Hematopoietic multipotent progenitor cell treated with erythropoietin and hydrocortisone succinate and interleukin-3 and kit ligand, for 17 days (in vitro differentiated cells): ENCODE data around the gene AUTS2.

Experiments used
- DNase-seq: peaks from one replicate; pipeline ENCODE4 v3.0.0-alpha.2; 2015; ENCODE audit warnings: low spot score

Gene AUTS2

DNA sequence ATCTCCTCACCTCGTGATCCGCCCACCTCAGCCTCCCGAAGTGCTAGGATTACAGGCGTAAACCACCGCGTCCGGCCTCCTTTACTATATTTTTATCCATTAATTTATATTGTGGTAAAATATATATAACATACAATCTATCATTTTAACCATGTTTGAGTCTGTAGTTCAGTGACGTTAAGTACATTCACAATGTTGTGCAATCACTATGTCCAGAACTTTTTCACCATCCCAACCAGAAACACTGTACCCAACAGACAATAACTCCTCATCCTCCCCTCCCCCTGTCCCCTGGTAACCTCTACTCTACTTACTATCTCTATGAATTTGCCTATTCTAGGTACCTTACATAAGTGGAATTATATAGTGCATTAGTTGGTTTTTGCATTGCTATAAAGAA lies 1236.1 kb downstream of the AUTS2 start:
- DNase-seq: no peak

DNA sequence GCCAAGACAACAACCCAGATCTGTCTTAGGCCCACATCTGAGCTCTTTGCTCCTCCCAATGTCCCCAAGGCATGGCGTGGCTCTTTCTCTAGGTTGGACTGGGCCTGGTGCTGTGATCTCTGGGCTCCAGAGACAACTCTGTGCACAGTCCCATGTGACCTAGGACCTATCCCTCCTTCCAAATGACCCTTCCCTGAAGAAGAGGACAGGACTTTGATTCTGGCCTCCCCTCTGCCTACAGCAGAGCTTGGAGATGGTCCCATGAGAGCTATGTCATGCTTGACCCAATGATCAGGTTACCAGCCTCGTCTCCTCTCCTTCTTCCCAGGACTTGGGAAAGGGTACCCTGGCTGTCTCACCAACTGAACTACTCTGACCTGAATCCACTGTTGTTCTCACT lies 1237.4 kb downstream of the AUTS2 start:
- no peak for DNase-seq

DNA sequence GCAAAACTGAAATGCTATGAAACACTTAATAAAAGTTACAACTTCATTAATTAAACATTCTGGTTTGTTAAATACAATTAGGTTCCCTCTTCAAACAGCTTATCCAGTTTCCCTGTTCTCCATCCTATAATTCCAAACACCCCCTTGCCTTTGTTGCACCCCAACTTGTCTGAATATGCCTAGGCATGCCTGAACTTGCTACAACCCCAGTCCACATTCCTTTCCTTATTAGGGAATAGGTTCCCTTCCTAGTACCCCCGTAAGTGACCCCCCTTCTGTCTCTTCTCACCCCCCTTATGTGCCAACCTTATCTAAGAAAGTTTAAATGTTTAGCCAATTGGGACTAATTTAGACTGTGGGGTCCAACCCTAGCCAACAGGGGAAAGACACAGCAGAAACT lies 1238.0 kb downstream of the AUTS2 start:
- no peak for DNase-seq

DNA sequence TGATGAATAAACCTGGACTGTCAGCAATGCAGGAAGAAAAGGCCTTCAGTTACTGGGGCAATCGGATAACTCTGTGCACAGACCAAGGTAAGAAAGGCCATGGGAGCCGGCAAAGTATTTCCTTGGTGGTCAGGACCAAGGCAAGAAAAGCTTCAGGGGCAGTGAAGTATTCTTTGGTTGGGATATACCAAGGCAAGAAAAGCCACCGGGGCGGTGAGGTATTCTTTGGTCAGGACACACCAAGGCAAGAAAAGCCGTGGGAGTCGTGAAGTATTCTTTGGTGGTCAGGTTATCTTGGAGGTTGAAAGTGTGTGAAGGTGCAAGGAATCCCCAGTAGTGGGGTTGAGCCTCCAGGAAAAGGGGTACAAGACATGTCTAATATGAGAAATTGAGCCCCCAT lies 1238.7 kb downstream of the AUTS2 start:
- DNase-seq: no peak

DNA sequence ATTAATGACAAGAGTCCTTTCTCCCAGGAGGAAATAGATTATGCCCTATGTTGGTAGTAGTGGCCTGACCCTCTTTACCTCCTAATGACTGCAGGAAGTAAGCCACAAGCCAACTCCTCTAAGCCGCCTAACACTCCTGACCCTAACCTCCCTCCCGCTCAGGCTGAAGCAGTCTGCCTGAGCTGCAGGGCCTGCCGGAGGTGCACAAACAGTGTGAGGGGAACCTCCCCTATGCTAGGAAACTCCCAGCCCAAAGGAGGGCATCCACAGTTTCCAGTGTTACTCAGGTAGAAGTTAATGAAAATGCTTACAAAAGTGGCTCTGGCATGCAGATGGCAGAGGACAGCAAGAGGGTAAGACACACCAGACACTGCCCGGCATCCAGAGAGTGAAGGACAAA lies 1239.3 kb downstream of the AUTS2 start:
- DNase-seq: no peak

DNA sequence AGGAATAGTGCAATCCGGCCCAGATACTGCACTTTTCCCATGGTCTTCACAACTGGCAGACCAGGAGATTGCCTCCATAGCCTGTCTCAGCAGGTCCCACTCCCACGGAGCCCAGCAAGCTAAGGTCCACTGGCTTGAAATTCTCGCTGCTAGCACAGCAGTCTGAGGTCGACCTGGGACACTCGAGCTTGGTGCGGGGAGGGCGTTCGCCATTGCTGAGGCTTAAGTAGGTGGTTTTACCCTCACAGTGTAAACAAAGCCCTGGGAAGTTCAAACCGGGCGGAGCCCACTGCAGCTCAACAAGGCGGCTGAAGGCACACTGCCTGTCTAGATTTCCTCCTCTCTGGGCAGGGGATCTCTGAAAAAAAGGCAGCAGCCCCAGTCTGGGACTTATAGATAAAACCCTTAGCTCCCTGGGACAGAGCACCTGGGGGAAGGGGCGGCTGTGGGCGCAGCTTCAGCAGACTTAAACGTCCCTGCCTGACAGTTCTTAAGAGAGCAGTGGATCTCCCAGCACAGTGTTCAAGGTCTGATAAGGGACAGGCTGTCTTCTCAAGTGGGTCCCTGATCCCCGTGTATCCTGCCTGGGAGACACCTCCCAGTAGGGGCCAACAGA lies 1240.1 kb downstream of the AUTS2 start:
- no peak for DNase-seq
